Panc1 (cell line): Measurements from ENCODE around the gene PEX3. TPM values are rescaled to one million over a fixed set of nuclear protein-coding genes. Genes with fewer than 3 reads are reported as not detected.

Experiments
- ATAC-seq: fragments of 200-7000 bp; cut with Tn5 transposase; 2 replicates; pipeline ENCODE4 v1.9.1; 2020; ENCODE audit warnings: mild to moderate bottlenecking, moderate library complexity
- BruUV-seq: library from RNA; stranded (reverse); fragments of 400-500 nt; replicated peaks from 2 replicates; lab custom pipeline; 2021; lab: Mats Ljungman, UMichigan
- CTCF ChIA-PET: fragments of 300-600 bp; sonication (Branson Sonifier 250); formaldehyde crosslinking; loops from one replicate; lab custom pipeline; 2022; ENCODE audit warnings: antibody characterized with exemption; lab: Charles Lee
- POLR2A ChIA-PET: fragments of 300-600 bp; sonication (Branson Sonifier 250); formaldehyde crosslinking; loops from one replicate; lab custom pipeline; 2022; ENCODE audit warnings: antibody characterized with exemption; lab: Charles Lee
- DNase-seq: peaks from one replicate; pipeline ENCODE4 v3.0.0-alpha.2; 2010; ENCODE audit warnings: low read depth, low spot score
- H3K27ac ChIP-seq: 2 replicates; pipeline ENCODE4 v1.5.1; 2011; ENCODE audit warnings: mild to moderate bottlenecking, low read length, inconsistent platforms
- H3K27me3 ChIP-seq: fragments of 200-500 bp; sonication (Bioruptor generic); 2 replicates; pipeline ENCODE4 v1.6.0; 2014; ENCODE audit warnings: low read length, inconsistent platforms; ENCODE audit not compliant: control insufficient read depth, insufficient read depth
- H3K36me3 ChIP-seq: fragments of 200-500 bp; sonication (Bioruptor generic); 2 replicates; pipeline ENCODE4 v1.5.1; 2014; ENCODE audit warnings: inconsistent platforms, mild to moderate bottlenecking, low read length, moderate library complexity; ENCODE audit not compliant: control insufficient read depth, insufficient read depth
- H3K4me1 ChIP-seq: 2 replicates; pipeline ENCODE4 v1.5.1; 2011; ENCODE audit warnings: inconsistent platforms, mild to moderate bottlenecking, low read length, moderate library complexity; ENCODE audit not compliant: control insufficient read depth, insufficient read depth
- H3K4me3 ChIP-seq, 2 experiments: 2 replicates each; pipeline ENCODE4 v1.5.1; 2011 to 2012; ENCODE audit warnings: low read depth in 2 of 2, low read length in 2 of 2, mild to moderate bottlenecking in 2 of 2, inconsistent platforms in 1 of 2, moderate library complexity in 1 of 2
- H3K9me3 ChIP-seq: fragments of 200-500 bp; sonication (Bioruptor generic); 2 replicates; pipeline ENCODE4 v1.5.1; 2014; ENCODE audit warnings: low read depth, mild to moderate bottlenecking, inconsistent platforms, low read length, moderate library complexity; ENCODE audit not compliant: control insufficient read depth, insufficient read depth
- CTCF ChIP-seq: fragments of 450-650 bp; IDR thresholded peaks from 2 replicates; pipeline ENCODE4 v1.5.1; 2017; ENCODE audit warnings: mild to moderate bottlenecking
- POLR2AphosphoS5 ChIP-seq: IDR thresholded peaks from 2 replicates; pipeline ENCODE4 v1.6.1; 2012; ENCODE audit warnings: mild to moderate bottlenecking, low read depth, low read length, moderate library complexity
- SIN3A ChIP-seq: IDR thresholded peaks from 2 replicates; pipeline ENCODE4 v1.6.1; 2012; ENCODE audit warnings: low read depth, mild to moderate bottlenecking, low read length, moderate library complexity, borderline replicate concordance; ENCODE audit not compliant: insufficient read depth
- TCF7L2 ChIP-seq: IDR thresholded peaks from 2 replicates; pipeline ENCODE4 v1.6.1; 2011; ENCODE audit warnings: mild to moderate bottlenecking, low read depth, low read length, inconsistent platforms
- in situ Hi-C: cut with HindIII; loops from 2 replicates; pipeline ENCODE4 v1.10.0; 2016; ENCODE audit warnings: low sequenced_read_pairs, low pct_unique_long_range_greater_than_20kb
- intact Hi-C: fragments of 100-400 bp; cut with micrococcal nuclease; formaldehyde crosslinking; loops from one replicate; pipeline ENCODE4 v1.10.0; 2022; ENCODE audit not compliant: unreplicated experiment
- total RNA-seq: library from RNA; stranded (reverse); gene quantifications from one replicate; pipeline ENCODE4 v1.2.1, GENCODE V29; 2021; ENCODE audit not compliant: unreplicated experiment
- TF ChIP-seq, protein P1 (sequence below), 2 experiments: IDR thresholded peaks; 2 replicates each; pipeline ENCODE4 v1.6.1; 2011 to 2012; ENCODE audit warnings: low read depth in 2 of 2, control low read depth in 1 of 2, low read length in 1 of 2, mild to moderate bottlenecking in 1 of 2, moderate library complexity in 1 of 2; ENCODE audit not compliant: insufficient read depth in 1 of 2

PEX3 gene
- total RNA-seq, 1 experiment from 2014 or later: 16.5 TPM

GRCh38 chr6:143408787-143409162 lies 41.8 kb upstream of the PEX3 start:
- no peaks in the 10 kb centered on the region for H3K4me1 ChIP-seq
- no peaks in the 10 kb centered on the region for H3K9me3 ChIP-seq
- H3K27ac ChIP-seq: no peak overlapping the region
- H3K27me3 ChIP-seq: no peaks in the 10 kb centered on the region
- H3K36me3 ChIP-seq: no peaks in the 10 kb centered on the region
- no peak for DNase-seq
- ChIA-PET CTCF (no interaction called here), POLR2A (no interaction called here)
- intact Hi-C loops (no loop called here), in situ Hi-C loops (no loop called here)
- no TSS peak for BruUV-seq
- no peak overlapping the region for H3K4me3 ChIP-seq
- no peak for ATAC-seq
- TF ChIP-seq SIN3A (no peak), TCF7L2 (no peak), CTCF (no peak), POLR2AphosphoS5 (no peak)
- TF ChIP-seq, protein P1, sequence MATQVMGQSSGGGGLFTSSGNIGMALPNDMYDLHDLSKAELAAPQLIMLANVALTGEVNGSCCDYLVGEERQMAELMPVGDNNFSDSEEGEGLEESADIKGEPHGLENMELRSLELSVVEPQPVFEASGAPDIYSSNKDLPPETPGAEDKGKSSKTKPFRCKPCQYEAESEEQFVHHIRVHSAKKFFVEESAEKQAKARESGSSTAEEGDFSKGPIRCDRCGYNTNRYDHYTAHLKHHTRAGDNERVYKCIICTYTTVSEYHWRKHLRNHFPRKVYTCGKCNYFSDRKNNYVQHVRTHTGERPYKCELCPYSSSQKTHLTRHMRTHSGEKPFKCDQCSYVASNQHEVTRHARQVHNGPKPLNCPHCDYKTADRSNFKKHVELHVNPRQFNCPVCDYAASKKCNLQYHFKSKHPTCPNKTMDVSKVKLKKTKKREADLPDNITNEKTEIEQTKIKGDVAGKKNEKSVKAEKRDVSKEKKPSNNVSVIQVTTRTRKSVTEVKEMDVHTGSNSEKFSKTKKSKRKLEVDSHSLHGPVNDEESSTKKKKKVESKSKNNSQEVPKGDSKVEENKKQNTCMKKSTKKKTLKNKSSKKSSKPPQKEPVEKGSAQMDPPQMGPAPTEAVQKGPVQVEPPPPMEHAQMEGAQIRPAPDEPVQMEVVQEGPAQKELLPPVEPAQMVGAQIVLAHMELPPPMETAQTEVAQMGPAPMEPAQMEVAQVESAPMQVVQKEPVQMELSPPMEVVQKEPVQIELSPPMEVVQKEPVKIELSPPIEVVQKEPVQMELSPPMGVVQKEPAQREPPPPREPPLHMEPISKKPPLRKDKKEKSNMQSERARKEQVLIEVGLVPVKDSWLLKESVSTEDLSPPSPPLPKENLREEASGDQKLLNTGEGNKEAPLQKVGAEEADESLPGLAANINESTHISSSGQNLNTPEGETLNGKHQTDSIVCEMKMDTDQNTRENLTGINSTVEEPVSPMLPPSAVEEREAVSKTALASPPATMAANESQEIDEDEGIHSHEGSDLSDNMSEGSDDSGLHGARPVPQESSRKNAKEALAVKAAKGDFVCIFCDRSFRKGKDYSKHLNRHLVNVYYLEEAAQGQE (IDR thresholded peaks at IDR 0.05; ENCODE audit: insufficient read depth in 1 of 2, low read depth in 2 of 2, low read length in 1 of 2): no peak

DNA sequence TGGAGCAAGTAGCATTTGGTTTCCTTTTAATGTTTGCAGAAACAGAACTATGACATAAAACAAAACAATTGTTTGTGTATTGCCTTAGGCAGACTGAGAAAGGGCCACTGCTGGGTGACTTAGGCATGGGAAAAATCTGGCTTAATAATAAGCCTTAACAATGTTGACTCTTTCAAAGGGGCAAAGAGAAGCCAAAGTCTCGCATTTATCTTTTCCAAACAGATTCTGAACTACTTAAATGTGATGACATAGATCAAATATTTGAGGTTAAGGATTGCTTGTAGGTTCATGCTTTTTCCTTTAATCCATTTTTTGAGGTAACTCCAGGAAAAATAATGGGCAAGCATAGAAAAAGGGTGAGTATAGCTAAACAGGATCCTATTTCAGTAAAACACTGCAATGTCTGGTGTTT lies 39.7 kb upstream of the PEX3 start:
- Histone ChIP-seq H3K27me3 (no peaks in the 10 kb centered on the region), H3K4me1 (no peaks in the 10 kb centered on the region), H3K9me3 (no peaks in the 10 kb centered on the region), H3K36me3 (no peaks in the 10 kb centered on the region), H3K27ac (no peak overlapping the region), H3K4me3 (no peak overlapping the region)
- ATAC-seq (no peak), DNase-seq (no peak)
- in situ Hi-C loops: no loop called here
- TF ChIP-seq CTCF (no peak), TCF7L2 (no peak), POLR2AphosphoS5 (no peak), SIN3A (no peak)
- TF ChIP-seq, protein P1 (IDR thresholded peaks at IDR 0.05; ENCODE audit: insufficient read depth in 1 of 2, low read depth in 2 of 2, low read length in 1 of 2): no peak
- intact Hi-C loops: no loop called here
- ChIA-PET POLR2A (no interaction called here), CTCF (no interaction called here)
- BruUV-seq: no TSS peak
